Peyer's patch (tissue), 4 donors: Measurements from ENCODE around the gene CDH4.

Experiments used
- POLR2A ChIP-seq, 2 donors: fragments of 450-650 bp; IDR thresholded peaks; one replicate each; pipeline ENCODE4 v1.5.1; 2017; ENCODE audit warnings: antibody characterized with exemption in 2 of 2, mild to moderate bottlenecking in 2 of 2, moderate library complexity in 2 of 2
- TF ChIP-seq, protein P1 (sequence below), 6 experiments: fragments of 450-650 bp in 4 of 6; fragments of 200-600 bp in 2 of 6; sonication (generic) in 1 of 6; IDR thresholded peaks; one replicate each; pipeline ENCODE4 v1.5.1; 2017 to 2019; ENCODE audit warnings: antibody characterized with exemption in 6 of 6, mild to moderate bottlenecking in 3 of 6, moderate library complexity in 1 of 6

DNA sequence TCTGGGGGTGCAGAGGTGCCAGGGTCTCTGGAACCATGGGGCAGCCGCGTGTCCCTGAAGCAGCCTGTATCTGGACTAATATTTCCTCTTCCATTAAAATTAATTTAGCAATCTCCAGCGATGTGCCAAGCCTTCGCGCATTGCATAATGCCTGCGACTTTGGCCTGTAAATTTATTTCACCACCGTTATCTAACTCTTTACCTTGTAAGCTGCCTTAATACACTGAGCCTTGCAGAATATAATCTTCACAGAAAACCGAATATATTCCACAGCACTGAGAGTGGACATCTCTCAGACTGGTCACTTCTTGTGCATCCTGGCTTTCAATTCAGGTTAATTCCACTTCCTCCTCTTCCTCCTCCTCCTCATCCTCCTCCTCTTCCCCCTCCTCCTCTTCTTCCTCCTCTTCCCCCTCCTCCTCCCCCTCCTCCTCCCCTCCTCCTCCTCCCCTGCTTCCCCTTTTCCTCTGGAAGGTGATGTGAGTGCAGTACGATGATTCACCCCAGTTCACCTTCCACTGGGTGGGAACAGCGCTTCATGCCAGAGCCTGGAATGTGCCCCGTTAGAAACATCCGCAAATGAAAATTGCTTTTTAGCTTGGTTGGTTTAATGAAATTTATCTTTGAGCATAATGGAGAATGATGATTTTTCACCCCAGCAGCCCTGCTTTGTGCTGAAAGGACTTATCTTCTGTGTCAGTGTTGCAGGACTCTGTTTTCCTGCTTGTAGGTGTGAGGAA is 101.4 kb downstream of the CDH4 start:
- TF ChIP-seq, protein P1, sequence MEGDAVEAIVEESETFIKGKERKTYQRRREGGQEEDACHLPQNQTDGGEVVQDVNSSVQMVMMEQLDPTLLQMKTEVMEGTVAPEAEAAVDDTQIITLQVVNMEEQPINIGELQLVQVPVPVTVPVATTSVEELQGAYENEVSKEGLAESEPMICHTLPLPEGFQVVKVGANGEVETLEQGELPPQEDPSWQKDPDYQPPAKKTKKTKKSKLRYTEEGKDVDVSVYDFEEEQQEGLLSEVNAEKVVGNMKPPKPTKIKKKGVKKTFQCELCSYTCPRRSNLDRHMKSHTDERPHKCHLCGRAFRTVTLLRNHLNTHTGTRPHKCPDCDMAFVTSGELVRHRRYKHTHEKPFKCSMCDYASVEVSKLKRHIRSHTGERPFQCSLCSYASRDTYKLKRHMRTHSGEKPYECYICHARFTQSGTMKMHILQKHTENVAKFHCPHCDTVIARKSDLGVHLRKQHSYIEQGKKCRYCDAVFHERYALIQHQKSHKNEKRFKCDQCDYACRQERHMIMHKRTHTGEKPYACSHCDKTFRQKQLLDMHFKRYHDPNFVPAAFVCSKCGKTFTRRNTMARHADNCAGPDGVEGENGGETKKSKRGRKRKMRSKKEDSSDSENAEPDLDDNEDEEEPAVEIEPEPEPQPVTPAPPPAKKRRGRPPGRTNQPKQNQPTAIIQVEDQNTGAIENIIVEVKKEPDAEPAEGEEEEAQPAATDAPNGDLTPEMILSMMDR (IDR thresholded peaks at IDR 0.05): no peak
- no peak for TF ChIP-seq POLR2A (IDR thresholded peaks at IDR 0.05)
